ENCODE measurements around the gene CAMTA1.

Gene CAMTA1

DNA sequence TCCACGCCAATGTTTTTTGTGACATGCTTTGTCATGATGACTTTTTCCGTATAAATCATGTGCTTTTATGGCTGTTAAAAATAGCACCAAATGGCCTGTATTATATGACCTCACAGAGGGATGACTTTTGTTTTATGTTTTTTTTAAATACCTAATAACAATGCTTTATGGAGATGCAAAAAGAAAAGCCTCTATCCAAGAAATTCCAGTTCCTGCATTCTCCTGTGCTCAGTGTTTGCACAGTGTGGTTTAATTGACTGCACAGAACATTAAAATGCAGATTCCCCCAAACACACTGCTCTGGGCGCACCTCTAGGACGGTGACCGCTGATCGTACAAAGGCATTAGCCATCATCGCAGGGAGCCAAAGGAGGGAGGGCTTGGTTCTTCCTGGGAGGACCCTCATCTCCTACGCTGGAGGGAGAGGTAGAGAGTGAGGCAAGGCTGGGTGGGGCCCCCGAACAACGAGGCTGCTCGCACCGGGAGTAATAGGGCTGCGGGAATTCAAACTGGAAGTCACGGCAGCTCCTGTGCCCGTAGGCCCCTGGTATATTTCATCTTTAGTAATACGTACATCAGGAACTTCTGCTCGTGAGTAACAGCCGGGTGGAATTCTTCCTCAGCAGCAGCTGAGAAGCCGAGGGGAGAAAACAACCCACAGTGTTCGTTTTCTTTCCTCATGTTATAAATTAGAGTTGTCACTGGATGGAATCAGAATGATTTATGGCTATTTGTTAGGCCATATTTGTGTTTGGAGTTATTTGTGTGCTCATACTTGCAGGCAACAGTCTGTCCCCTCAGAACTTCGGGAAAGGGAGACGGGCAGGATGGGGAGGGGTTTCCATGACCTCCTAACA lies 465.6 kb downstream of the CAMTA1 start:
- H3K27ac ChIP-seq (ENCODE audit: low read depth, low read length) = no peak overlapping the region

DNA sequence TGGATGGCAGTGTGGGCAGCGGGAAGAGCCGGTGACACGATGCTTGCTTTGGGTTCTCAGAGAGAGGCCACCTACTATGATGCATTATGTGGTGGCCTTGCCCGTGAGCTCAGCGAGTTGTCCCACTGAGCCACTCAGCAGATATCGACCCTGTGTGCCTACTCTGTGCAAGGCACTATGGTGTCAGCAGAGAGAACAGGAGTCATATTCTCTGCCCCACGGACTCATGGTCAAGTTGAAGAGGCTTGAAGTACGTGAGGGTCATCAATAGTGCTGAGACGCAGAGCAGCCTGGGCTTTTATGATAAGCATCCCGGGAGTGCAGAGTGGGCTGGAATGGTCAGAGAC lies 466.2 kb downstream of the CAMTA1 start:
- Histone ChIP-seq H2BK120ac (ENCODE audit: insufficient read depth, low read length, poor library complexity) (no peak overlapping the region), H2AK5ac (ENCODE audit: low read length) (no peak overlapping the region), H2BK12ac (ENCODE audit: low read length) (no peak overlapping the region), H3K9ac (ENCODE audit: low read length) (no peak overlapping the region), H4K12ac (ENCODE audit: low read depth, low read length) (no peak overlapping the region), H3K36me3 (ENCODE audit: control insufficient read depth in 1 of 2, insufficient read depth in 2 of 2, low read length in 2 of 2) (no peaks in the 10 kb centered on the region), H2BK5ac (ENCODE audit: low read depth, low read length, poor library complexity) (no peak overlapping the region), H3K4me2 (ENCODE audit: low read length) (no peak overlapping the region), H4K8ac (ENCODE audit: low read depth, low read length) (no peak overlapping the region), H3K79me2 (ENCODE audit: control insufficient read depth, insufficient read depth, low read length, poor library complexity) (no peaks in the 10 kb centered on the region), H3K4me3 (ENCODE audit: low read depth, low read length) (no peak overlapping the region), H4K91ac (ENCODE audit: low read depth, low read length) (no peak overlapping the region), H3K18ac (ENCODE audit: low read length) (no peak overlapping the region), H3K4me1 (ENCODE audit: control insufficient read depth in 1 of 2, insufficient read depth in 2 of 2, low read length in 2 of 2) (no peaks in the 10 kb centered on the region), H3K27me3 (ENCODE audit: insufficient read depth, low read length) (no peaks in the 10 kb centered on the region), H3K9me3 (ENCODE audit: insufficient read depth, low read depth, low read length) (no peaks in the 10 kb centered on the region), H3K27ac (ENCODE audit: low read depth, low read length) (no peak overlapping the region), H3K4ac (ENCODE audit: low read depth, low read length) (no peak overlapping the region), H3K79me1 (ENCODE audit: low read length) (no peaks in the 10 kb centered on the region), H3K23ac (ENCODE audit: low read length) (no peak overlapping the region), H2AFZ (ENCODE audit: insufficient read depth, low read length, poor library complexity) (no peak overlapping the region), H3K14ac (ENCODE audit: low read length) (no peak overlapping the region)
- DNase-seq = no peak
- WGBS (ENCODE audit: extremely low coverage, insufficient coverage, insufficient read length) = no CpG with 5 or more reads among the region's 10 CpGs

More for the DNA sequence above, 465.6 kb downstream of the CAMTA1 start:
- Histone ChIP-seq H2BK12ac (ENCODE audit: low read length) (no peak overlapping the region), H3K4me1 (ENCODE audit: control insufficient read depth in 1 of 2, insufficient read depth in 2 of 2, low read length in 2 of 2) (no peaks in the 10 kb centered on the region), H3K9me3 (ENCODE audit: insufficient read depth, low read depth, low read length) (no peaks in the 10 kb centered on the region), H3K79me2 (ENCODE audit: control insufficient read depth, insufficient read depth, low read length, poor library complexity) (no peaks in the 10 kb centered on the region), H4K8ac (ENCODE audit: low read depth, low read length) (no peak overlapping the region), H3K27me3 (ENCODE audit: insufficient read depth, low read length) (no peaks in the 10 kb centered on the region), H3K23ac (ENCODE audit: low read length) (no peak overlapping the region), H4K12ac (ENCODE audit: low read depth, low read length) (no peak overlapping the region), H3K9ac (ENCODE audit: low read length) (no peak overlapping the region), H3K36me3 (ENCODE audit: control insufficient read depth in 1 of 2, insufficient read depth in 2 of 2, low read length in 2 of 2) (no peaks in the 10 kb centered on the region), H2AFZ (ENCODE audit: insufficient read depth, low read length, poor library complexity) (no peak overlapping the region), H3K4me2 (ENCODE audit: low read length) (no peak overlapping the region), H3K4ac (ENCODE audit: low read depth, low read length) (no peak overlapping the region), H3K14ac (ENCODE audit: low read length) (no peak overlapping the region), H3K18ac (ENCODE audit: low read length) (no peak overlapping the region), H4K91ac (ENCODE audit: low read depth, low read length) (no peak overlapping the region), H3K4me3 (ENCODE audit: low read depth, low read length) (no peak overlapping the region), H2BK120ac (ENCODE audit: insufficient read depth, low read length, poor library complexity) (no peak overlapping the region), H2AK5ac (ENCODE audit: low read length) (no peak overlapping the region), H3K79me1 (ENCODE audit: low read length) (no peaks in the 10 kb centered on the region), H2BK5ac (ENCODE audit: low read depth, low read length, poor library complexity) (no peak overlapping the region)
- no CpG with 5 or more reads among the region's 22 CpGs for WGBS (ENCODE audit: extremely low coverage, insufficient coverage, insufficient read length)
- no peak for DNase-seq

DNA sequence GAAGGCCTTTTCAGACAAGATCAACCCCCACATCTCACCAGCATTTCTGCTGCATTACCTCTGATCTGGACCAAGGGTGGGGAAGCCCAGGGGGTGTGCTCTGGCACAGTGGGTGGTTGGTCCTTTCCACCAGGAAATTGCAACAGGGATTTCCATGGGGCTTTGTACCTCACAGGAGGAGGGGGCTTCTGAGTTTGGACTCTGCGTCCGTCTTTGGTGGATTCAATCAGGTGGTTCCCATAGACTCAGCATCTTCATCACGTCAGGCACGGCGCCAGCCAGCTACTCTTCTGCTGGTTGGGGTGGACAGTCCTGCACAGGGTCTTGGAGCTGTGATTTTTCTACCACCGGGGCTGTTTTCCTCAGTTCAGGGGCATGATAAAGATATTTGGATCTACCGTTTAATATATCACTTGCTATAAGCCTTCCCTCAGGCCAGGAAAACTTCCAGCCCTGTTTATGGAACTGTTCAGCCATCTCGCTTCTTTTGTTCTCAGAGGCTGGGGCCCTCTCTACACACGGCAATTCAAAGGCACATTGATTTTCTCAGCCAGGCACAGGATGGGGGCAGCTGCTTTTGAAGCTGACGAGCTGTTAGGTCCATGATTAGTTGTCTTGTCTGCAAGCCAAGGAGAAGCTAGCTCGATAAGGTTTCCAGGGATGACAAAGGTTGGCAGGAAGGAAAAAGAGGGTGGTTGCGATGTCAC lies 467.3 kb downstream of the CAMTA1 start:
- Histone ChIP-seq H3K79me2 (ENCODE audit: control insufficient read depth, insufficient read depth, low read length, poor library complexity) (no peaks in the 10 kb centered on the region), H4K12ac (ENCODE audit: low read depth, low read length) (no peak overlapping the region), H3K79me1 (ENCODE audit: low read length) (no peaks in the 10 kb centered on the region), H3K18ac (ENCODE audit: low read length) (no peak overlapping the region), H2BK120ac (ENCODE audit: insufficient read depth, low read length, poor library complexity) (no peak overlapping the region), H3K4me2 (ENCODE audit: low read length) (no peak overlapping the region), H2BK5ac (ENCODE audit: low read depth, low read length, poor library complexity) (no peak overlapping the region), H3K14ac (ENCODE audit: low read length) (no peak overlapping the region), H3K9ac (ENCODE audit: low read length) (no peak overlapping the region), H3K9me3 (ENCODE audit: insufficient read depth, low read depth, low read length) (no peaks in the 10 kb centered on the region), H2AK5ac (ENCODE audit: low read length) (no peak overlapping the region), H4K91ac (ENCODE audit: low read depth, low read length) (no peak overlapping the region), H3K4ac (ENCODE audit: low read depth, low read length) (no peak overlapping the region), H3K4me1 (ENCODE audit: control insufficient read depth in 1 of 2, insufficient read depth in 2 of 2, low read length in 2 of 2) (no peaks in the 10 kb centered on the region), H3K36me3 (ENCODE audit: control insufficient read depth in 1 of 2, insufficient read depth in 2 of 2, low read length in 2 of 2) (no peaks in the 10 kb centered on the region), H3K27me3 (ENCODE audit: insufficient read depth, low read length) (no peaks in the 10 kb centered on the region), H3K4me3 (ENCODE audit: low read depth, low read length) (no peak overlapping the region), H2AFZ (ENCODE audit: insufficient read depth, low read length, poor library complexity) (no peak overlapping the region), H4K8ac (ENCODE audit: low read depth, low read length) (no peak overlapping the region), H3K27ac (ENCODE audit: low read depth, low read length) (no peak overlapping the region), H3K23ac (ENCODE audit: low read length) (no peak overlapping the region), H2BK12ac (ENCODE audit: low read length) (no peak overlapping the region)
- DNase-seq = no peak
- WGBS (ENCODE audit: extremely low coverage, insufficient coverage, insufficient read length) = no CpG with 5 or more reads among the region's 12 CpGs

DNA sequence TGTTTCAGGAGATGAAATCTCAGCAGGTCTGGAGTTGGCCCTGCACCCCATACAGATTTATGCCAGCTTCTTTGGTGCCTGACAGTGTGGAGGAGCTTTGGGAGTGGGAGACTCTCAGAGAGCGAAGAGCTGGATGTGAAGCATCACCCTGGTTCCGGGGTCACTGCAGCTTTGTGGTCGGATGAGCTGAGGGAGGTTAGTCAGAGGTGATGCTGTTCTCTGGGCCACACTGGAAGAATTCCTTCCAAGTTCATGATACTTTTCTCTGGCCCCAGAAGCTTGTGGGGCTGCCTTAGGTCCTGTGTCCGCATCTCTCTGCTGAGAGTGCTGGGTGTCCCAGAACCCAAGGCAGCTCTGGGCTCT lies 467.8 kb downstream of the CAMTA1 start:
- Histone ChIP-seq H3K23ac (ENCODE audit: low read length) (no peak overlapping the region), H4K91ac (ENCODE audit: low read depth, low read length) (no peak overlapping the region), H3K27ac (ENCODE audit: low read depth, low read length) (no peak overlapping the region), H2AK5ac (ENCODE audit: low read length) (no peak overlapping the region), H3K36me3 (ENCODE audit: control insufficient read depth in 1 of 2, insufficient read depth in 2 of 2, low read length in 2 of 2) (no peaks in the 10 kb centered on the region), H4K8ac (ENCODE audit: low read depth, low read length) (no peak overlapping the region), H3K9me3 (ENCODE audit: insufficient read depth, low read depth, low read length) (no peaks in the 10 kb centered on the region), H3K79me1 (ENCODE audit: low read length) (no peaks in the 10 kb centered on the region), H2AFZ (ENCODE audit: insufficient read depth, low read length, poor library complexity) (no peak overlapping the region), H3K27me3 (ENCODE audit: insufficient read depth, low read length) (no peaks in the 10 kb centered on the region), H4K12ac (ENCODE audit: low read depth, low read length) (no peak overlapping the region), H2BK12ac (ENCODE audit: low read length) (no peak overlapping the region), H3K9ac (ENCODE audit: low read length) (no peak overlapping the region), H3K4me2 (ENCODE audit: low read length) (no peak overlapping the region), H3K18ac (ENCODE audit: low read length) (no peak overlapping the region), H3K4ac (ENCODE audit: low read depth, low read length) (no peak overlapping the region), H2BK5ac (ENCODE audit: low read depth, low read length, poor library complexity) (no peak overlapping the region), H2BK120ac (ENCODE audit: insufficient read depth, low read length, poor library complexity) (no peak overlapping the region), H3K4me1 (ENCODE audit: control insufficient read depth in 1 of 2, insufficient read depth in 2 of 2, low read length in 2 of 2) (no peaks in the 10 kb centered on the region), H3K14ac (ENCODE audit: low read length) (no peak overlapping the region), H3K79me2 (ENCODE audit: control insufficient read depth, insufficient read depth, low read length, poor library complexity) (no peaks in the 10 kb centered on the region), H3K4me3 (ENCODE audit: low read depth, low read length) (no peak overlapping the region)
- no peak for DNase-seq
- WGBS (ENCODE audit: extremely low coverage, insufficient coverage, insufficient read length) = no CpG with 5 or more reads among the region's 4 CpGs
